ENCODE results near the gene CCDC178.

DNA sequence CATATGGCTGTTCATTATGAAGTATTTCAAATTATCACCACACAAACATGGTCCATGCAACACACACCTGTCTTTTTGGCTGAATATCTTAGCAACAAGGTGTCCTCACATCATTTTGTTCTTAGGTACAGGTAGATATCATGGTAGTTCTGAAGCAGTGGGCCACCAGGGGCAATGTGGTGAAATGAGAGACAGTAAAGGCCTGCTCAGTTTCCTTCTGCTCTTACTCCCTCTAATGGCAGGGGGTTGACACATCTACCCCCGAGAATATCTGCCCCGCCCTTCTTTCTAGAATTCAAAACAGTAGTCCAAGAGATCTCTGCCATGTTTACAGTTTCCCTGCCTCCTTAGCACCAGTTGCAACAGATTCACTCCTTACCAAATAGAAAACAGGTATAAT, 520.7 kb downstream of the CCDC178 start:
- TF ChIP-seq SUZ12 (IDR thresholded peaks at IDR 0.05; ENCODE audit: extremely low read depth, insufficient read depth, insufficient read length) (no peak), YY1 (IDR thresholded peaks at IDR 0.05; ENCODE audit: insufficient read depth, insufficient read length) (no peak)
